ENCODE measurements around the gene NXN.

GRCh38 chr17:789160-789840, 190.3 kb downstream of the NXN start:
- TF ChIP-seq POLR2A (IDR thresholded peaks at IDR 0.05), result no peak
- TF ChIP-seq CTCF (IDR thresholded peaks at IDR 0.05), result no peak

All from tibial nerve (tissue), 3 donors.